ENCODE measurements around the gene PDS5A. TPM values are rescaled to one million over a fixed set of nuclear protein-coding genes. Genes with fewer than 3 reads are reported as not detected.

Gene PDS5A
- total RNA-seq, 1 experiment from 2014 or later = 37.1 TPM

DNA sequence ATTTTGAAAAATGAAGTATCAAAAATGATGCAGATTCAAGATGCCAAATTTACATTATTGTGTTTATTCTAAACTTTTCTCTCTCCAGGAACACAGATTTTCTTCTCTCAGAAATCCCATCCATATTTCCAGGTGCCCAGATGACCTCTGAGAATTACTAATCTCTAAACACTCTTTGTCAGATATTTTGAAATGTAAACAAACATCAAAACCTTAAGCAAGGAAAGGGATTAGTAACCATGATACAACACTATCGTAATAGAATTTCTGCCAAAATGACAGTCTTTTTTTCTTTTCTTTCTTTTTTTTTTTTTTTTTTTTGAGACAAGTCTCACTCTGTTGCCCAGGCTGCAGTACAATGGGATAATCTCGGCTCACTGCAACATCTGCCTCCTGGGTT lies 76.7 kb downstream of the PDS5A start:
- Histone ChIP-seq H3K36me3 (replicated peaks; ENCODE audit: control insufficient read depth, insufficient read depth, low read length) (peaks cover 8% of the 10 kb centered on the region), H3K27me3 (ENCODE audit: control insufficient read depth, insufficient read depth, low read length) (no peaks in the 10 kb centered on the region), H3K4me3 (ENCODE audit: insufficient read depth, low read depth, low read length) (no peak overlapping the region)
- no peak for DNase-seq

DNA sequence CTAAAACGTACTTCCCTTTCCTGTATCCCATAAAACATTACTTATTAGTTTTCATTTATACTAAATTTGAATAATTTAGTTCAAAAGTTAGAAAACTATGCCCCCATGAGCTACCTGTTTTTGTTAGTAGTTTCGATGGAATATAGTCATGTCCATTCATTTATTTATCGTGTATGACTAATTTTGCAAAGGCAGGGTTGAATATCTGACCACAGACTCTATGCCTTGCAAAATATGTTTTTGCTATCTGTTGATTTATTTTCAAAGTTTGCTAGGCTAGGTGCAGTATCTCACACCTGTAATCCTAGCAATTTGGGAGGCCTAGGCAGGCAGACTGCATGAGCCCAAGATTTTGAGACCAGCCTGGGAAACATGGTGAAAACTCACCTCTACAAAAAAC lies 78.4 kb downstream of the PDS5A start:
- Histone ChIP-seq H3K27me3 (ENCODE audit: control insufficient read depth, insufficient read depth, low read length) (no peaks in the 10 kb centered on the region), H3K4me3 (ENCODE audit: insufficient read depth, low read depth, low read length) (no peak overlapping the region), H3K36me3 (replicated peaks; ENCODE audit: control insufficient read depth, insufficient read depth, low read length) (peaks cover 9% of the 10 kb centered on the region)
- DNase-seq = no peak

DNA sequence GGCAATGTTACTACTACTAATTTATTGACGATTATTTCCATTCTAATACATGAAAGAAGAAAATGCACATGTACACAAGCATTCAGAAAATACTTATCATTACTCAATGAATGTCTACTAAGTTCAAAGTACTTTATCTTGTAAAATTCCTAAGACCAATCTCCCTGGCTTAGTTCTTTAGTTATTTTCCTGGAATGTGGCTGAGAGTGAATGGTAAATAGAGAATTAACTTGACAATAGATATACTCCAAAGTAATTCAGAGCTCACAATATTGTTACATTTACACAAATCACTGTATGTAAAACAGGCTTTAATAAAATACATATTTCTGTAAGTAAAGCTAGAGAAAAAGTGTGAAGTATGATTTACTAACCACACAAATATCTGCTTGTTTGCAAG lies 79.7 kb downstream of the PDS5A start:
- Histone ChIP-seq H3K36me3 (replicated peaks; ENCODE audit: control insufficient read depth, insufficient read depth, low read length) (peaks cover 9% of the 10 kb centered on the region), H3K27me3 (ENCODE audit: control insufficient read depth, insufficient read depth, low read length) (no peaks in the 10 kb centered on the region), H3K4me3 (ENCODE audit: insufficient read depth, low read depth, low read length) (no peak overlapping the region)
- DNase-seq = no peak

DNA sequence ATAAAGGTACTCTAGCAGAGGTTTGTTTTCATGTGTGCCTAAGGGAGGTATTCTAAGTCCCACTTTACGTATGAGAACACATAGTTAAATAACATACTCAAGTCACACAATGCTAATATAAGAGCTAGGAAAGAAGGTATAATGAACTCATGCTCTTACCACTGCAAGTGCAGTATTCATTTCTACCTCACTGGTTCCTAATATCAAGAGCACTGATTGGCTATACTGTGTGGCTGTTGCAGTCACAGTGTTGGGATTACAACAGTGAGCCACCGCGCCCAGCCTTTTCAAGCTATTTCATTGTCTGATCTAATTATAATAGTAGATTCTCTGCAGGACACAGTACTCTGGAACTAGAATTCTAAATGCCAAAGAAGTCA lies 84.0 kb downstream of the PDS5A start:
- Histone ChIP-seq H3K27me3 (ENCODE audit: control insufficient read depth, insufficient read depth, low read length) (no peaks in the 10 kb centered on the region), H3K4me3 (ENCODE audit: insufficient read depth, low read depth, low read length) (no peak overlapping the region), H3K36me3 (replicated peaks; ENCODE audit: control insufficient read depth, insufficient read depth, low read length) (peaks cover 6% of the 10 kb centered on the region)
- DNase-seq = no peak

DNA sequence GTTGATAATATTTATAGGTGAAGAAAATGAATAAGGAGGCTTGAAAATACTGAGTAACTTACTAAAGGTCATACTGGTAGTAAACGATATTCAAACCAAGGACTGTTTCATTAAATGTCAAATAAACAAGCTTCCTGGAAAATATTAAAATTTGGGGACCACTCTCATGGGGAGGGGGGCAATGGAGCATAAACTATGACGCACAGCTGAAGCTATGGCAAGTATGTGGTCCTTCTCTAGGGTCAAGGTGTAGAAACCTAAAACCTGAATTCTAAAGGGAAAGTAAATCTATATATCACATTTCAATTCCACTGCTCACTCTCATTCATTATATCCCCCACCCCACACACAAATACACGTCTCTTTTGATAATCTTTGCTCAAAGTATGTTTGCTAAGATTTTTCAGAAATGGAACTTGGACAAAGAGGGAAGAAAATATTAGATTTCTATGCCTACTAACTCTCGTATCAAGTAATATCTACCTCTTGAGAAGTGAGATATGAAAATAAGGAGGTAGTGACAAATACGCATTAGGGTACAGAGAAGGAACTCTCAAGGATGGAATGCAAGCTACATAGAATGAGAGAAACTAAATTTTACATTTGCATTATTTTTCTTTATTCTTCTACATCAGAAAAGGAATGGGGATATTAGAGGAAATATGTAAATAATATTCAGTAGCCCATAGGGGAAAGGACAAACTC lies 84.6 kb downstream of the PDS5A start:
- no peaks in the 10 kb centered on the region for H3K27me3 ChIP-seq (ENCODE audit: control insufficient read depth, insufficient read depth, low read length)
- no peak for DNase-seq
- peaks cover 6% of the 10 kb centered on the region for H3K36me3 ChIP-seq (replicated peaks; ENCODE audit: control insufficient read depth, insufficient read depth, low read length)
- H3K4me3 ChIP-seq (ENCODE audit: insufficient read depth, low read depth, low read length) = no peak overlapping the region

DNA sequence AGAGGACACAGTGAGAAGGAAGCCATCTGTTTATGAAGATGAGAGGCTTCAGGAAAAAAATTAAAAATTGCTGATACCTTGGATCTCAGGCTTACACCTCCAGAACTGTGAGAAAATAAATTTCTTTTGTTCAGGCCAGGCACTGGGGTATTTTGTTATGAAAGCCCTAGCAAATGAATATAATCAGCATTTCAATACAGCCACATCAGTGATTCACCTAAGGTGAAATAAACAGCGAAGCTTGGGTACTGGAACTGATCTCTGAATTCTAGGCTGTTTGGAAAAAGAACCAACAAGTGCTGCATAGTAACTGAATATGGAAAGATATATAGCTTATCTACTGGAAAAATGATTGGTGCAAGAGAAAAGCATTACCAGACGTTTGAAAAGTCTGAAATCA lies 88.5 kb downstream of the PDS5A start:
- peak; percentile 12 for DNase-seq
- H3K36me3 ChIP-seq (replicated peaks; ENCODE audit: control insufficient read depth, insufficient read depth, low read length) = peaks cover 2% of the 10 kb centered on the region; the same call in 1 of the 2 replicates

DNA sequence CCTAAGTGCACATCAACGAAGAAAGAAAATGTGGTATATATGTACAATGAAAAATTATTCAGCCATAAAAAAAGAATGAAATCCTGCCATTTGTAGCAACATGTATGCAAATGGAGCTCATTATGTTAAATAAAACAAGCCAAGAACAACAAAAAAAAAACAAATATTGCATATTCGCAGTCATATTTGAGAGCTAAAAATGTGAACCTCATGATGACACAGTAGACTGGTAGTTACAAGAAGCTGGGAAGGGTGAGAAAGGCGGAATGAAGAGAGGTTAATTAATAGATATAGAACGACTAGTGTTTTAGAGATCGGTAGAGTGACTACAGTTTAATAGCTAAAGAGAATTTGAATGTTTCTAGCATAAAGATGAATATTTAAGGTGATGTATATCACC lies 89.2 kb downstream of the PDS5A start:
- no peaks in the 10 kb centered on the region for H3K27me3 ChIP-seq (ENCODE audit: control insufficient read depth, insufficient read depth, low read length)
- H3K36me3 ChIP-seq (replicated peaks; ENCODE audit: control insufficient read depth, insufficient read depth, low read length) = peaks cover 2% of the 10 kb centered on the region; the same call in 1 of the 2 replicates
- DNase-seq = no peak
- no peak overlapping the region for H3K4me3 ChIP-seq (ENCODE audit: insufficient read depth, low read depth, low read length)

More for the DNA sequence above, 88.5 kb downstream of the PDS5A start:
- Histone ChIP-seq H3K27me3 (ENCODE audit: control insufficient read depth, insufficient read depth, low read length) (no peaks in the 10 kb centered on the region), H3K4me3 (ENCODE audit: insufficient read depth, low read depth, low read length) (no peak overlapping the region)

DNA sequence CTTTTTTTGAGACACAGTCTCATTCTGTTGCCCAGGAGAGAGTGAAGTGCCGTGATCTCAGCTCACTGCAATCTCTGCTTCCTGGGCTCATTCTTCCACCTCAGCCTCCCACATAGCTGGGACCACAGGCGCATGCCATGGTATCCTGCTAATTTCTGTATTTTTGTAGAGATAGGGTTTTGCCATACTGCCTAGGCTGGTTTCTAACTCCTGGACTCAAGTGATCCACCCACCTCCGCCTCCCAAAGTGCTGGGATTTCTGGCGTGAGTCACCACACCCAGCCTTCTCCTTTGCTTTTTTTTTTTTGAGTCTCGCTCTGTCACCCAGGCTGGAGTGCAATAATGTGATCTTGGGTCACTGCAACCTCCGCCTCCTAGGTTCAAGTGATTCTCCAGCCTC lies 94.1 kb downstream of the PDS5A start:
- Histone ChIP-seq H3K27me3 (ENCODE audit: control insufficient read depth, insufficient read depth, low read length) (no peaks in the 10 kb centered on the region), H3K36me3 (replicated peaks; ENCODE audit: control insufficient read depth, insufficient read depth, low read length) (peaks cover 4% of the 10 kb centered on the region), H3K4me3 (ENCODE audit: insufficient read depth, low read depth, low read length) (no peak overlapping the region)
- DNase-seq = no peak

DNA sequence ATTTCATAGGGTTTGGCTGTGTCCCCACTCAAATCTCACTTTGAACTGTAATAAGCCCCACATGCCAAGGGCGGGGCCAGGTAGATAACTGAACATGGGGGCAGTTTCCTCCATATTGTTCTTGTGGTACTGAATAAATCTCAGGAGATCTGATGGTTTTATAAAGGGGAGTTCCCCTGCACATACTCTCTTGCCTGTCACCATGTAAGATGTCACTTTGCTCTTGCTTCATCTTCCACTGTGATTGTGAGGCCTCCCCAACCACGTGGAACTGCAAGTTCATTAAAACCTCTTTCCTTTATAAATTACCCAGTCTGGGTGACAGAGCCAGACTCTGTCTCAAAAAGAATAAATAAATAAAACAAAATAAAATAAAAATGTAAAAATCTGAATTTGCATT lies 95.9 kb downstream of the PDS5A start:
- H3K4me3 ChIP-seq (ENCODE audit: insufficient read depth, low read depth, low read length) = no peak overlapping the region
- DNase-seq = no peak
- no peaks in the 10 kb centered on the region for H3K27me3 ChIP-seq (ENCODE audit: control insufficient read depth, insufficient read depth, low read length)
- H3K36me3 ChIP-seq (replicated peaks; ENCODE audit: control insufficient read depth, insufficient read depth, low read length) = peaks cover 5% of the 10 kb centered on the region

DNA sequence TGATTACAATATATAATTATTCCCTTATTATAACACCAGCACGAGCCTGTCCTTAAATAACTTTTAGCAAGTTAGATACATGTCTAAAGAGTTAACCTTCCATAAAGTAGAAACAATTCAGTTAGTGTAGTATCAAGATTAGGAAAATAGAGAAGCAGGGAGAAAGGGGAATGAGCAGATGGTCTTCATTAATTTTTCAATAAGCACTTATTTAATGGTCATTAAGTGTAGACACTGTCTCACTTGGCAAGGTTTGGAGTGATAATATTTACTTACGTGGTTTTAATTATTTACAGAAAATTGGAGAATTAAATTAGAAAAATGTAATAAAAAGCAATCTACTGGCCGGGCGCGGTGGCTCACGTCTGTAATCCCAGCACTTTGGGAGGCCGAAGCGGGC lies 99.7 kb downstream of the PDS5A start:
- Histone ChIP-seq H3K27me3 (ENCODE audit: control insufficient read depth, insufficient read depth, low read length) (no peaks in the 10 kb centered on the region), H3K4me3 (ENCODE audit: insufficient read depth, low read depth, low read length) (no peak overlapping the region), H3K36me3 (replicated peaks; ENCODE audit: control insufficient read depth, insufficient read depth, low read length) (peaks cover 10% of the 10 kb centered on the region)
- no peak for DNase-seq

DNA sequence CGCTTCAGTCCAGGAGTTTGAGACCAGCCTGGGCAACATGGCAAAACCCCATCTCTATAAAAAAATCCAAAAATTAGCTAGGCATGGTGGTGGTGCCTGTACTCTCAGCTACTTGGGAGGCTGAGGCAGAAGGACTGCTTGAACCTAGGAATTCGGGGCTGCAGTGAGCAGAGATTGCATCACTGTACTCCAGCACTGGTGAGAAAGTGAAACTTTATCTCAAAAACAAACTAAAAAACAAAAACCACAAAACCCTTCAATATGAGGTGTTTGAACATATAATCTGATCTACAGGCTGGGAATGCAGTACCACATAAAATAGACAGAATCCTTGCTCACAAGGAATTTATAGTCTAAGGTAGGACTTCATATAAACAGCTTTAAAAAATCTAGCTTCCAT lies 103.9 kb downstream of the PDS5A start:
- Histone ChIP-seq H3K4me3 (ENCODE audit: insufficient read depth, low read depth, low read length) (no peak overlapping the region), H3K36me3 (replicated peaks; ENCODE audit: control insufficient read depth, insufficient read depth, low read length) (peaks cover 9% of the 10 kb centered on the region), H3K27me3 (ENCODE audit: control insufficient read depth, insufficient read depth, low read length) (no peaks in the 10 kb centered on the region)
- no peak for DNase-seq

DNA sequence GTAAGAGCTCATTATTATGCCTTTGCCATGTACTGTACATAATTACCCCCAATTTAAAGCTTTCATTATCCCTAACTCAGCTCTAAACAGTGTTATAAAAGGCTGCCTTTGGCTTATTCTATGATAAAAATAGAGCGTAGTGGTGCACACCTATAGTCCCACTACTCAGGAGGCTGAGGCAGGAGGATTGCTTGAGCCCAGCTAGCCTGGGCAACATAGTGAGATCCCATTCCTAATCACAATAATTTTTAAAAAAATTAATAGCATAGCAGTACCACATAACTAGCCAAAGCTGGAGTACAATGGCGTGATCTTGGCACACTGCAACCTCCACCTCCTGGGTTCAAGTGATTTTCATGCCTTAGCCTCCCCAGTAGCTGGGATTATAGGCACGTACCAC lies 112.4 kb downstream of the PDS5A start:
- no peaks in the 10 kb centered on the region for H3K27me3 ChIP-seq (ENCODE audit: control insufficient read depth, insufficient read depth, low read length)
- no peak for DNase-seq
- no peak overlapping the region for H3K4me3 ChIP-seq (ENCODE audit: insufficient read depth, low read depth, low read length)
- peaks cover 6% of the 10 kb centered on the region for H3K36me3 ChIP-seq (replicated peaks; ENCODE audit: control insufficient read depth, insufficient read depth, low read length)

DNA sequence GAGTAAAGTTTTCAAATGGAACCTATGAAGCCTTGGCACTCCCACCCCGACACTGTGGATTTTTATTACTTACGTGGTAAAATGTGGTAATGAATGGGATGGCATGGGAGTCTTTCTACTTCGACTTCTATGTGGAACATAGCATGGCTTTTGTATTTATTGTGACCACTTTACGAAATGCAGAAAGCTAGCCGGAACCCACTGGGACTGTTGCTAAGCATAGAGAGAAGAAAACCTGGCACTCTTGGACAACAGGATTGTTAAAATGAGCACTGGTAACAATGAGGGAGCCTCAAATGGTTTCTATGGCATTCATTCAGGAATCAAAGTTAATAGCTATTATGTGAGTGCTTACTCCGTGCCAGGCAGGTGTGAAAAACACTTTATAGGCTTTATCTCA lies 113.3 kb downstream of the PDS5A start:
- H3K36me3 ChIP-seq (replicated peaks; ENCODE audit: control insufficient read depth, insufficient read depth, low read length) = peaks cover 11% of the 10 kb centered on the region
- H3K27me3 ChIP-seq (ENCODE audit: control insufficient read depth, insufficient read depth, low read length) = no peaks in the 10 kb centered on the region
- no peak overlapping the region for H3K4me3 ChIP-seq (ENCODE audit: insufficient read depth, low read depth, low read length)
- no peak for DNase-seq

DNA sequence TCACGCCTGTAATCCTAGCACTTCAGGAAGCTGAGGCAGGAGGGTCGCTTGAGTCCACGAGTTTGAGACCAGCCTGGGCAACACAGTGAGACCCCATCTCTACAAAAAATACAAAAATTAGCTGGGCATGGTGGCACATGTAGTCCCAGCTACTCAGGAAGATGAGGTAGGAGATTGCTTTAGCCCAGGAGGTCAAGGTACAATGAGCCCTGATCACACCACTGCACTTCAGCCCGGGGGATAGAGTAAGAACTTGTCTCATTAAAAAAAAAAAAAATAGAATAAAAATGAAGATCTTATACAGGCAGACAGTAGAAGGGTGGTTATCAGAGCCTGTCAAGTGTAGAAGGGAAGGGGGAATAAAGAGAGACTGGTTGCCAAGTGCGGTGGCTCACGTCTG lies 116.9 kb downstream of the PDS5A start:
- no peak for DNase-seq
- peaks cover 8% of the 10 kb centered on the region for H3K36me3 ChIP-seq (replicated peaks; ENCODE audit: control insufficient read depth, insufficient read depth, low read length)
- H3K27me3 ChIP-seq (ENCODE audit: control insufficient read depth, insufficient read depth, low read length) = no peaks in the 10 kb centered on the region
- no peak overlapping the region for H3K4me3 ChIP-seq (ENCODE audit: insufficient read depth, low read depth, low read length)

DNA sequence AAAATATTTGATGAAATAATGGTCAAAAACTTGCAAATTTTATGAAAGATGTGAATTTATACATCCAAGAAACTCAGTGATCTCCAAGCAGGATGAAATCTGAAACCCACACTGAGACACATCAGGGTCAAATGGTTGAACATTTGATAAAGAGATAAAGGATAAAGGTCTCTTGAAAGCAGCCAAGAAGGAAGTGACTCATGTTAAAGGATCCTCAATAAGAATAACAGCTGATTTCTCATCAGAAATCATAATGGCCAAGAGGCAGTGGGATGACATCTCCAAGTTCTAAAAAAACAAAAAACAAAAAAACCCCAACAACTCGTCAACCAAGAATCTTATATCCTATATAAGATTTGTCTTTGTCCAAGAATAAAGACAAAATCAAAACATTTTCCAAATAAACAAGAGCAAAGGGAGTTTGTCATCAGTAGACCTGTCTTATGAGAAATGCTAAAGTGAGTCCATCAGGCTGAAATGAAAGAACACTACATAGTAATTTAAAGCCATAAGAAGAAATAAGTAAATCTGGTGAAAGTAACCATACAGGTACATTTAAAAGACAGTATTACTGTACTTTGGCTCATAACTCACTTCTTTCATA lies 121.7 kb downstream of the PDS5A start:
- H3K4me3 ChIP-seq (ENCODE audit: insufficient read depth, low read depth, low read length) = no peak overlapping the region
- DNase-seq = no peak
- H3K36me3 ChIP-seq (replicated peaks; ENCODE audit: control insufficient read depth, insufficient read depth, low read length) = peaks cover 5% of the 10 kb centered on the region
- H3K27me3 ChIP-seq (ENCODE audit: control insufficient read depth, insufficient read depth, low read length) = no peaks in the 10 kb centered on the region

All from H7 (cell line).